Epithelial cell of proximal tubule (primary cell): ENCODE data around the gene SPRN. TPM values are rescaled to one million over a fixed set of nuclear protein-coding genes. Genes with fewer than 3 reads are reported as not detected.
A peak's percentile ranks its signal among the peaks of the same experiment; 100 is the strongest.

Experiments
- DNase-seq: peaks from one replicate; pipeline ENCODE4 v3.0.0-alpha.2; 2011; ENCODE audit warnings: low read depth
- H3K4me3 ChIP-seq: 2 replicates; pipeline ENCODE4 v1.5.1; 2011; ENCODE audit warnings: low read depth, mild to moderate bottlenecking, low read length
- total RNA-seq: library from RNA; depleted of rRNA; stranded (reverse); fragments of >200 nt; gene quantifications from 2 replicates; pipeline ENCODE4 v1.2.3, GENCODE V29; 2015
- TF ChIP-seq, protein P1 (sequence below): conservative IDR thresholded peaks from 2 replicates; pipeline ENCODE4 v1.5.1; 2012; ENCODE audit warnings: low read depth, mild to moderate bottlenecking, low read length

Gene SPRN
- total RNA-seq, 1 donor from 2014 or later, result 0.12 TPM

DNA sequence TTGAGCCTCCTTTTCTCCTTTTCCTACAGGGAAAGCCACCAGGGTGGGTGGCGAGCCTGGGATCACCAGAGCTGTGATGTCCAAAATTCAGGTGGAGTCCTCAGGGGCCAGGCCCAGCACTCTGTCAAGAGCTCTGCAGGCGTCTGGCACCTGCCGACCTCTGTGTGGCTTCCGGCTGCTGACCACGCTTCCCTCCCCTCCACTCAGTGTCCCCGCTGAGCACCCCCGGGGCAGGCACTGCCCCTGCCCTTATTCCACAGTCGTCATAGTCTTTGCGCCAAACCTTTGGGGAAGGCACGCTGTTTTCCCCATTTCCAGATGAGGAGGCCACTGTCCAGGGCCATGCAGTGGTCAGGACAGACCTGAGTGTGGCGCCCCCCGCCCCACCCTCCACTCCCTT is 22.9 kb downstream of the SPRN start:
- no peak overlapping the region for H3K4me3 ChIP-seq
- TF ChIP-seq, protein P1, sequence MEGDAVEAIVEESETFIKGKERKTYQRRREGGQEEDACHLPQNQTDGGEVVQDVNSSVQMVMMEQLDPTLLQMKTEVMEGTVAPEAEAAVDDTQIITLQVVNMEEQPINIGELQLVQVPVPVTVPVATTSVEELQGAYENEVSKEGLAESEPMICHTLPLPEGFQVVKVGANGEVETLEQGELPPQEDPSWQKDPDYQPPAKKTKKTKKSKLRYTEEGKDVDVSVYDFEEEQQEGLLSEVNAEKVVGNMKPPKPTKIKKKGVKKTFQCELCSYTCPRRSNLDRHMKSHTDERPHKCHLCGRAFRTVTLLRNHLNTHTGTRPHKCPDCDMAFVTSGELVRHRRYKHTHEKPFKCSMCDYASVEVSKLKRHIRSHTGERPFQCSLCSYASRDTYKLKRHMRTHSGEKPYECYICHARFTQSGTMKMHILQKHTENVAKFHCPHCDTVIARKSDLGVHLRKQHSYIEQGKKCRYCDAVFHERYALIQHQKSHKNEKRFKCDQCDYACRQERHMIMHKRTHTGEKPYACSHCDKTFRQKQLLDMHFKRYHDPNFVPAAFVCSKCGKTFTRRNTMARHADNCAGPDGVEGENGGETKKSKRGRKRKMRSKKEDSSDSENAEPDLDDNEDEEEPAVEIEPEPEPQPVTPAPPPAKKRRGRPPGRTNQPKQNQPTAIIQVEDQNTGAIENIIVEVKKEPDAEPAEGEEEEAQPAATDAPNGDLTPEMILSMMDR, result no peak
- DNase-seq, result no peak

GRCh38 chr10:133400624-133401424 is 23.6 kb downstream of the SPRN start:
- no peak for DNase-seq
- TF ChIP-seq, protein P1, result no peak
- no peak overlapping the region for H3K4me3 ChIP-seq

- TF ChIP-seq, protein P1, result no peak
- no peak overlapping the region for H3K4me3 ChIP-seq
Measured at GRCh38 chr10:133399123-133399601, 25.3 kb downstream of the SPRN start.

DNA sequence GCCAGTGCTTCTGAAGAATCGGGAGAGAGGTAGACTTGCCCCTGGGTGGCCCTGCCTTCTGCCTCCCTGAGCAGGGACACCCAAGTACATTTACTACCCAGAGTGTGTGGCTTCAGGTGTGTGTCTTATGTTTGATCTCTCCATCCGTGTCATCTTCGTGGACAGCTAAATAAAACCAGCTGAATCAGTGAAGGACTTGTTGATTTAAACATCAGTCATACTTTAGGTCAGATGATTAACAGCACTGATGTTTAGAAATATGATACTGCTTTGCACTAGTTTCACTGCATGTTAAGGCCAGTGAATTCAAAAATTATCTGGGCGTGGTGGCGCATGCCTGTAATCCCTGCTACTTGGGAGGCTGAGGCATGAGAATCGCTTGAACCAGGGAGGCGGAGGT is 26.5 kb downstream of the SPRN start:
- no peak for DNase-seq
- no peak overlapping the region for H3K4me3 ChIP-seq
- TF ChIP-seq, protein P1, result no peak

More at GRCh38 chr10:133399123-133399601, 25.3 kb downstream of the SPRN start:
- DNase-seq, result no peak

GRCh38 chr10:133396035-133396624 is 28.3 kb downstream of the SPRN start:
- TF ChIP-seq, protein P1, result no peak
- no peak for DNase-seq
- no peak overlapping the region for H3K4me3 ChIP-seq

GRCh38 chr10:133394801-133395221 is 29.6 kb downstream of the SPRN start:
- TF ChIP-seq, protein P1, result no peak
- DNase-seq, result no peak
- peak overlapping the region; percentile 99 for H3K4me3 ChIP-seq
